ENCODE results near the gene CCDC27. TPM values are rescaled to one million over a fixed set of nuclear protein-coding genes. Genes with fewer than 3 reads are reported as not detected.

Gene CCDC27
- total RNA-seq, 1 experiment from 2014 or later, result 0.13 TPM

DNA sequence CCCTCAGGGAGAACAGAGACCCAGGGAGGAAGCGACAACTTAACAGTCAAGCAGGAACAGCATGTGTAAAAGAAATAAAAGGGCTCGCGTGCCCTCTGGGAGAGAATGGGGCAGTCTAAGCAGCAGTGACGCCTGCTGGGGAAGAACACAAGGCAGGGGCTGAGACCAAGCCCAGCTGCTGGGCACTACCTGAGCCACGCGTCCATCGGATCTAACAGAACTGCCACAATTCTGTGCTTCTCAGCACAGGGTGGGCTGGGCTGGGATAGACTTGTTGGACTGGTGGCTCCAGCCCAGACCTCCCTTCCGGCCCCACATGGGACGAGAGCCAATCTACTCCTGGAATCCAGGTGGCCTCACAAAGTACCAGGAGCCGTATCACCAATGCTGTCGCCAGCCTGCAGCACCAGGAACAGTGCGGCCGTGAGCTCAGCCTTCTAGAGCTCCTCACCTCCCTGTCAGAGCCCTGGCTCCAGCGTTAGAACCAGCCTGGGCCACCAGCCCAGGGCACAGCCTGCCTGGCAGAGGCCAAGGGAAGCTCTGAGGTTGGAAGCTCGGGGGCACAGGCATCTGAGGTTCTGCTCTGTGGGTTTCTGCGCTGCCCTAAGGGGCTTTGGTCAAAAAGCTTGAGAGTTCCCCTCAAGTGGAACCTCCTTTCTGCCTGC, 36.6 kb downstream of the CCDC27 start (continued):
- TF ChIP-seq, protein P1, sequence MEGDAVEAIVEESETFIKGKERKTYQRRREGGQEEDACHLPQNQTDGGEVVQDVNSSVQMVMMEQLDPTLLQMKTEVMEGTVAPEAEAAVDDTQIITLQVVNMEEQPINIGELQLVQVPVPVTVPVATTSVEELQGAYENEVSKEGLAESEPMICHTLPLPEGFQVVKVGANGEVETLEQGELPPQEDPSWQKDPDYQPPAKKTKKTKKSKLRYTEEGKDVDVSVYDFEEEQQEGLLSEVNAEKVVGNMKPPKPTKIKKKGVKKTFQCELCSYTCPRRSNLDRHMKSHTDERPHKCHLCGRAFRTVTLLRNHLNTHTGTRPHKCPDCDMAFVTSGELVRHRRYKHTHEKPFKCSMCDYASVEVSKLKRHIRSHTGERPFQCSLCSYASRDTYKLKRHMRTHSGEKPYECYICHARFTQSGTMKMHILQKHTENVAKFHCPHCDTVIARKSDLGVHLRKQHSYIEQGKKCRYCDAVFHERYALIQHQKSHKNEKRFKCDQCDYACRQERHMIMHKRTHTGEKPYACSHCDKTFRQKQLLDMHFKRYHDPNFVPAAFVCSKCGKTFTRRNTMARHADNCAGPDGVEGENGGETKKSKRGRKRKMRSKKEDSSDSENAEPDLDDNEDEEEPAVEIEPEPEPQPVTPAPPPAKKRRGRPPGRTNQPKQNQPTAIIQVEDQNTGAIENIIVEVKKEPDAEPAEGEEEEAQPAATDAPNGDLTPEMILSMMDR (IDR thresholded peaks at IDR 0.05), result no peak
- TF ChIP-seq PRDM15 (CRISPR knock-in tag; IDR thresholded peaks at IDR 0.05) (no peak), ZNF263 (CRISPR knock-in tag; IDR thresholded peaks at IDR 0.05; ENCODE audit: low read depth) (no peak), RELA (CRISPR knock-in tag; IDR thresholded peaks at IDR 0.05; ENCODE audit: borderline replicate concordance) (no peak), NFE2L1 (CRISPR knock-in tag; IDR thresholded peaks at IDR 0.05) (no peak), TCF7 (CRISPR knock-in tag; IDR thresholded peaks at IDR 0.05; ENCODE audit: low read depth) (no peak), OVOL2 (CRISPR knock-in tag; IDR thresholded peaks at IDR 0.05; ENCODE audit: borderline replicate concordance) (no peak), MXD4 (CRISPR knock-in tag; IDR thresholded peaks at IDR 0.05; ENCODE audit: borderline replicate concordance) (no peak), TEAD4 (CRISPR knock-in tag; IDR thresholded peaks at IDR 0.05) (no peak), FOXJ3 (CRISPR knock-in tag; IDR thresholded peaks at IDR 0.05; ENCODE audit: borderline replicate concordance) (no peak)
- TF ChIP-seq, protein P2, sequence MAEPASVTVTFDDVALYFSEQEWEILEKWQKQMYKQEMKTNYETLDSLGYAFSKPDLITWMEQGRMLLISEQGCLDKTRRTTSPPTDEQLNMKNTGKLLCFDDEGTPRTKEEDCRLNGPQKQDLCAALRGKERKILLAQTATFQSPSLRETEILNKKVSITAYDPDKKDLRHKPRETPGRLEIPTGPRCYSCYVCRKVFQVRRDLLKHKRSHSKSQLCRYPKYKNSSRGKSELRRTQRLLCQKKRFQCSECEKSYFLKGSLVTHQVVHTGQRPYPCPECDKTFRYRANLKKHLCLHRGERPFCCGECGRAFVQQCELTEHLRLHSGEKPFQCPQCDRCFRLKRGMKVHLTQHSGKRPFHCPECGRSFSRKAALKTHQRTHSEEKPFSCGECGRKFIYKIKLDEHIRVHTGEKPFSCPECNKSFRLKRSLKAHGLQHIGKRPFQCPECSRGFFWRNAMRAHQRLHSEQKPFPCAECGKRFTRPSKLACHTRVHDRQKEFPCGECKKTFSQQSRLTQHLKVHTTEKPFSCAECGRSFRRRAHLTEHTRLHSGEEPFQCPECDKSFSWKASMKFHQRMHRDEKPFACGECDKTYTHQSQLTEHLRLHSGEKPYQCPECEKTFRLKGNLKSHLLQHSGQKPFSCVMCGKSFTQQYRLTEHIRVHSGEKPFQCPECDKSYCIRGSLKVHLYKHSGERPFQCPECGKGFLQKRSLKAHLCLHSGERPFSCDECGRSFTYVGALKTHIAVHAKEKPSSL (CRISPR knock-in tag; conservative IDR thresholded peaks at IDR 0.05), result no peak
- TF ChIP-seq, protein P3, sequence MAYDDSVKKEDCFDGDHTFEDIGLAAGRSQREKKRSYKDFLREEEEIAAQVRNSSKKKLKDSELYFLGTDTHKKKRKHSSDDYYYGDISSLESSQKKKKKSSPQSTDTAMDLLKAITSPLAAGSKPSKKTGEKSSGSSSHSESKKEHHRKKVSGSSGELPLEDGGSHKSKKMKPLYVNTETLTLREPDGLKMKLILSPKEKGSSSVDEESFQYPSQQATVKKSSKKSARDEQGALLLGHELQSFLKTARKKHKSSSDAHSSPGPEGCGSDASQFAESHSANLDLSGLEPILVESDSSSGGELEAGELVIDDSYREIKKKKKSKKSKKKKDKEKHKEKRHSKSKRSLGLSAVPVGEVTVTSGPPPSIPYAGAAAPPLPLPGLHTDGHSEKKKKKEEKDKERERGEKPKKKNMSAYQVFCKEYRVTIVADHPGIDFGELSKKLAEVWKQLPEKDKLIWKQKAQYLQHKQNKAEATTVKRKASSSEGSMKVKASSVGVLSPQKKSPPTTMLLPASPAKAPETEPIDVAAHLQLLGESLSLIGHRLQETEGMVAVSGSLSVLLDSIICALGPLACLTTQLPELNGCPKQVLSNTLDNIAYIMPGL (CRISPR knock-in tag; IDR thresholded peaks at IDR 0.05), result no peak

DNA sequence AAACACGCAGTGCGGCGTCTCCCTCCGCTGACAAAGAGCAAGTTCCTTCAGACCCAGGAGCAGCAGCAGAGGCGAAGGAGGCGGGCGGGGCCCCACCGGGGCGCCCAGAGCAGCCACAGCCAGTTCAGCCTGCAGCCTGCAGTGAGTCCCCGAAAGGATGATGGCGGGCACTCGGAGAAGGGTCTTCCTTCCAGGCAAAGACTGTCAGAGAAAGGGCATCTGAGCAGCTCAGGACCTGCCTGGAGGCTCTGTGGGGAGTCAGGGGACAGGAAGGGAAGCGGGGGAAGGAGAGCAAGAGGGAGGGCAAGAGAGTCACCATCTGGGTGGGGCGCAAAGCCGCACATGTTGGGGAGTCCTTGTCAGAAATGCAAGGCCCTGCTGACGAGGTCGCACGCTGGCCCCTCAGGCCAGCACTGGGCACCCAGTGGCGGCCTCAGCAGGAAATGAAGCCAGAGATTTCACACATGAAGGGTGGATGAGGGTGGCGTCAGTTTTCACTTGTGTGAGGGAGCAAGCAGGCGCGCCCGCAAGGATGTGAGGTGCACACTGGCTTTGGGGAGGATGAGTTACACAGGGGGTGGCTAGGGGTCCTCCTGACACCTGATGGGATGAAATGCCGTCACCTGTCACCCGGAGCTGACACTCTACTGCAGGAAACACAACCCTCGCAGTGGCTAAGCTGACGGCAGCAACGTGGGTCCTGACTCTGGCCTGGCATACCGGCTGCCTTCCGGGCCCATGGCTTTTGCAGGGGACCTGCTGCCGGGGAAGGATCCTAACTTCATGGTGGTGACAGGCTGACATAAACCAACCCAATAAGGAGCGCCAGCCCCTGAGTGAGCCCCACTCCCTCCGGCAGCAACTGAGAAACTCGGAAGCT, 37.4 kb downstream of the CCDC27 start:
- Mint-ChIP-seq H3K27me3 (ENCODE audit: low read depth) (no peaks in the 10 kb centered on the region), H3K27ac (peak overlapping the region; percentile 80), H3K36me3 (peaks cover 36% of the 10 kb centered on the region), H3K4me3 (no peak overlapping the region; the same call in 1 of the 2 replicates), H3K4me1 (peaks cover 43% of the 10 kb centered on the region), H3K9me3 (no peaks in the 10 kb centered on the region)
- no peak for DNase-seq (ENCODE audit: low spot score)
- ChIA-PET CTCF (interaction anchor here (2.0 to 6.9 kb wide), 2 partner anchors 12 to 14 kb away, joined by 6 to 39 read pairs; no protein-coding TSS in a partner anchor), POLR2A (no interaction called here)
- no peak for ATAC-seq
- TF ChIP-seq CREM (CRISPR knock-in tag; IDR thresholded peaks at IDR 0.05), result no peak
- no peak for TF ChIP-seq ELF4 (CRISPR knock-in tag; IDR thresholded peaks at IDR 0.05; ENCODE audit: low read depth)
- TF ChIP-seq PRDM15 (CRISPR knock-in tag; IDR thresholded peaks at IDR 0.05), result no peak
- TF ChIP-seq, protein P4, sequence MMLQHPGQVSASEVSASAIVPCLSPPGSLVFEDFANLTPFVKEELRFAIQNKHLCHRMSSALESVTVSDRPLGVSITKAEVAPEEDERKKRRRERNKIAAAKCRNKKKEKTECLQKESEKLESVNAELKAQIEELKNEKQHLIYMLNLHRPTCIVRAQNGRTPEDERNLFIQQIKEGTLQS (CRISPR knock-in tag; conservative IDR thresholded peaks at IDR 0.05), result no peak
- TF ChIP-seq TCF7 (CRISPR knock-in tag; IDR thresholded peaks at IDR 0.05; ENCODE audit: low read depth), result no peak
- no peak for TF ChIP-seq MXD4 (CRISPR knock-in tag; IDR thresholded peaks at IDR 0.05; ENCODE audit: borderline replicate concordance)
- TF ChIP-seq NFATC4 (CRISPR knock-in tag; IDR thresholded peaks at IDR 0.05), result no peak
- TF ChIP-seq, protein P5, sequence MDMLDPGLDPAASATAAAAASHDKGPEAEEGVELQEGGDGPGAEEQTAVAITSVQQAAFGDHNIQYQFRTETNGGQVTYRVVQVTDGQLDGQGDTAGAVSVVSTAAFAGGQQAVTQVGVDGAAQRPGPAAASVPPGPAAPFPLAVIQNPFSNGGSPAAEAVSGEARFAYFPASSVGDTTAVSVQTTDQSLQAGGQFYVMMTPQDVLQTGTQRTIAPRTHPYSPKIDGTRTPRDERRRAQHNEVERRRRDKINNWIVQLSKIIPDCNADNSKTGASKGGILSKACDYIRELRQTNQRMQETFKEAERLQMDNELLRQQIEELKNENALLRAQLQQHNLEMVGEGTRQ (CRISPR knock-in tag; IDR thresholded peaks at IDR 0.05), result no peak
- TF ChIP-seq ZNF121 (CRISPR knock-in tag; IDR thresholded peaks at IDR 0.05), result no peak
